Measurements from ENCODE around the gene ROBO4. TPM values are rescaled to one million over a fixed set of nuclear protein-coding genes. Genes with fewer than 3 reads are reported as not detected.

Gene ROBO4
- total RNA-seq, 1 donor from 2014 or later: 28.8 TPM

DNA sequence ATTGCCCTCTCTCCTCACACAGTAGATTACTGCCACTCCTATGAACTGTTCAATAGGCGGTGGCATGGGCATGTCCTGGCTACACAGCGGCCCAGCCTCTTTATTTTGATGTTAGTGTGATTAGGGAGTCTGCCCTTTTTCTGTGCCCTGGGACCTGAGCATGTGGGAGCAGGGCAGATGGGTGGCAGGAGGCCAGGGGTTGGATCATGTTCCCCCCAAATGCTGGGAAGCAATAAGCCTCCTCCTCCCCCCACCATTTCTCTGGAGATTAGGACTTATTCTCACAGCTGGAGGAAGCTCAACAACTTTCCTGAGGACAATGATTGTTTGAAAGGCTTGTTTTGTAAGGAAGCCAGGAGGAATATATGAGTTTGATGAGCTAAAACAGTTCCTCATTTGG lies 22.2 kb upstream of the ROBO4 start:
- Mint-ChIP-seq H3K4me1 (ENCODE audit: unreplicated experiment) (peaks cover 10% of the 10 kb centered on the region), H3K4me3 (ENCODE audit: unreplicated experiment) (no peak overlapping the region), H3K9me3 (ENCODE audit: unreplicated experiment) (no peaks in the 10 kb centered on the region), H3K27ac (ENCODE audit: unreplicated experiment) (no peak overlapping the region), H3K27me3 (ENCODE audit: unreplicated experiment) (peaks cover 15% of the 10 kb centered on the region), H3K36me3 (ENCODE audit: low read depth, unreplicated experiment) (no peaks in the 10 kb centered on the region)
- TF ChIP-seq, protein P1, sequence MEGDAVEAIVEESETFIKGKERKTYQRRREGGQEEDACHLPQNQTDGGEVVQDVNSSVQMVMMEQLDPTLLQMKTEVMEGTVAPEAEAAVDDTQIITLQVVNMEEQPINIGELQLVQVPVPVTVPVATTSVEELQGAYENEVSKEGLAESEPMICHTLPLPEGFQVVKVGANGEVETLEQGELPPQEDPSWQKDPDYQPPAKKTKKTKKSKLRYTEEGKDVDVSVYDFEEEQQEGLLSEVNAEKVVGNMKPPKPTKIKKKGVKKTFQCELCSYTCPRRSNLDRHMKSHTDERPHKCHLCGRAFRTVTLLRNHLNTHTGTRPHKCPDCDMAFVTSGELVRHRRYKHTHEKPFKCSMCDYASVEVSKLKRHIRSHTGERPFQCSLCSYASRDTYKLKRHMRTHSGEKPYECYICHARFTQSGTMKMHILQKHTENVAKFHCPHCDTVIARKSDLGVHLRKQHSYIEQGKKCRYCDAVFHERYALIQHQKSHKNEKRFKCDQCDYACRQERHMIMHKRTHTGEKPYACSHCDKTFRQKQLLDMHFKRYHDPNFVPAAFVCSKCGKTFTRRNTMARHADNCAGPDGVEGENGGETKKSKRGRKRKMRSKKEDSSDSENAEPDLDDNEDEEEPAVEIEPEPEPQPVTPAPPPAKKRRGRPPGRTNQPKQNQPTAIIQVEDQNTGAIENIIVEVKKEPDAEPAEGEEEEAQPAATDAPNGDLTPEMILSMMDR (IDR thresholded peaks at IDR 0.05; ENCODE audit: unreplicated experiment): no peak
- DNase-seq (ENCODE audit: low spot score): no peak

DNA sequence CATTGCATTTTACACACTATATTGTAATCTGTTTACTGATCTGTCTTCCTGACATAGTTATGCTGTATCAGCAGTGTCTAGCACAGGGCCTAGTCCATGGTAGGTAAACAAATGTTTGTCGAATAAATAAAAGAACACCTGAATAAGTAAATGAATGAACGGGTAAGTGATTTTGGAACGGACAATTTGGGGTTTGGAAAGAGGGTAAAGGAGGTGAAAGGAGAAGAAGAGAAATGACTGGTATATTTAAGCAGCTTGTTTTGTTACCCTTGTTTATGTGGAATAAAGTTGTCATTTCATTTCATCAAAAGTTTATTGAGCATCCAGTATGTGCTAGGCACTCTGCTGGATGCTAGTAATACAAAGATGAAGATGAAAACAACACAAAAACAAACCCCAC lies 21.3 kb upstream of the ROBO4 start, which contains the start of gene HEPN1:
TSS of gene HEPN1 (plus strand) at position 301 of the 400 bp plus-strand sequence.
- peaks cover 10% of the 10 kb centered on the region for H3K4me1 Mint-ChIP-seq (ENCODE audit: unreplicated experiment)
- peaks cover 15% of the 10 kb centered on the region for H3K27me3 Mint-ChIP-seq (ENCODE audit: unreplicated experiment)
- no peak within 1 kb of the TSS for H3K27ac Mint-ChIP-seq (ENCODE audit: unreplicated experiment)
- H3K36me3 Mint-ChIP-seq (ENCODE audit: low read depth, unreplicated experiment): no peaks in the 10 kb centered on the region
- no peak within 1 kb of the TSS for H3K4me3 Mint-ChIP-seq (ENCODE audit: unreplicated experiment)
- DNase-seq (ENCODE audit: low spot score): no peak
- TF ChIP-seq, protein P1 (IDR thresholded peaks at IDR 0.05; ENCODE audit: unreplicated experiment): no peak
- no peaks in the 10 kb centered on the region for H3K9me3 Mint-ChIP-seq (ENCODE audit: unreplicated experiment)

DNA sequence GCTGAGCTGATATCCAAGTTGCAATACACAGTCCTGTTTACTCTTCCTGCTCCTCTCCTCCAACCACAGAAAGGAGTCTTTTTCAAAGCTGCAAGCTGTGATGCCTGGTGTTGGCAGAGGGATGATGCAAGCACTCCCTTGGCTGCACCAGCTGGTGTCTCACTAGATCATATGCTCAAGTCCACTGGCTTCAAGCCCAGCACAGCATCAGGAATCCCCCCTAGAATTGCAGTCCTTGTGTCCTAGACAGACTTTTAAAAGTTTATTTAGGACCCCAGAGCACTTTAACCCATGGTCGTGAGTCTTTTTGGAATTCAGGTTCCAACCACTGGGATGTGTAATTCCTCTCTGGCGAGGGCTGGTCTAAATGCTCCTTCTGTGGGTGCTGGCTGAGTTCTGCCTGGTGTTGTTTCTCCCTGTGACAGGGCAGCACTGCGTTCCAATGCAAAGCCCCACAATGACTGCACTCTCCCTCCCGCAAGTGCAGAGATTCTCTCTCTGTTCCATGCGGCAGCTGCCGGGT lies 19.5 kb upstream of the ROBO4 start:
- DNase-seq (ENCODE audit: low spot score): no peak
- Mint-ChIP-seq H3K36me3 (ENCODE audit: low read depth, unreplicated experiment) (no peaks in the 10 kb centered on the region), H3K27ac (ENCODE audit: unreplicated experiment) (no peak overlapping the region), H3K9me3 (ENCODE audit: unreplicated experiment) (no peaks in the 10 kb centered on the region), H3K27me3 (ENCODE audit: unreplicated experiment) (peaks cover 14% of the 10 kb centered on the region), H3K4me3 (ENCODE audit: unreplicated experiment) (no peak overlapping the region), H3K4me1 (ENCODE audit: unreplicated experiment) (peaks cover 10% of the 10 kb centered on the region)
- TF ChIP-seq, protein P1 (IDR thresholded peaks at IDR 0.05; ENCODE audit: unreplicated experiment): no peak

DNA sequence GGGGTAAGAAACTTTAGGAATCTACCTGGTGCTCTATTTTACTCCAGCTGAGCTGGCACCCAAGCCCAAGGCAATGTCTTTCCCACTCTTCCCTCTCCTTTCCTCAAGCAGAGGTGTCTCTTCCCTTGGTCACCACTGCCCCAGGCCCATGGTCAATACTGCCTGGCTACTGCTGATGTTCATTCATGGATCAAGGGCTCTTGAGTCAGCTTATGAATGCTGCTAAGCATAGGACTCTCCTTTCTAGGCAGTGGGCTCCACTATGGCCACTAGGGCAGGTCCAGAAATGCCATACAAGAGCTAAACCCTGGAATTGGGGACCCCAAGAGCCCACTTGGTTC lies 18.7 kb upstream of the ROBO4 start:
- Mint-ChIP-seq H3K4me3 (ENCODE audit: unreplicated experiment) (no peak overlapping the region), H3K9me3 (ENCODE audit: unreplicated experiment) (no peaks in the 10 kb centered on the region), H3K4me1 (ENCODE audit: unreplicated experiment) (peaks cover 7% of the 10 kb centered on the region), H3K27ac (ENCODE audit: unreplicated experiment) (no peak overlapping the region), H3K27me3 (ENCODE audit: unreplicated experiment) (peaks cover 14% of the 10 kb centered on the region), H3K36me3 (ENCODE audit: low read depth, unreplicated experiment) (no peaks in the 10 kb centered on the region)
- no peak for DNase-seq (ENCODE audit: low spot score)
- TF ChIP-seq, protein P1 (IDR thresholded peaks at IDR 0.05; ENCODE audit: unreplicated experiment): no peak

DNA sequence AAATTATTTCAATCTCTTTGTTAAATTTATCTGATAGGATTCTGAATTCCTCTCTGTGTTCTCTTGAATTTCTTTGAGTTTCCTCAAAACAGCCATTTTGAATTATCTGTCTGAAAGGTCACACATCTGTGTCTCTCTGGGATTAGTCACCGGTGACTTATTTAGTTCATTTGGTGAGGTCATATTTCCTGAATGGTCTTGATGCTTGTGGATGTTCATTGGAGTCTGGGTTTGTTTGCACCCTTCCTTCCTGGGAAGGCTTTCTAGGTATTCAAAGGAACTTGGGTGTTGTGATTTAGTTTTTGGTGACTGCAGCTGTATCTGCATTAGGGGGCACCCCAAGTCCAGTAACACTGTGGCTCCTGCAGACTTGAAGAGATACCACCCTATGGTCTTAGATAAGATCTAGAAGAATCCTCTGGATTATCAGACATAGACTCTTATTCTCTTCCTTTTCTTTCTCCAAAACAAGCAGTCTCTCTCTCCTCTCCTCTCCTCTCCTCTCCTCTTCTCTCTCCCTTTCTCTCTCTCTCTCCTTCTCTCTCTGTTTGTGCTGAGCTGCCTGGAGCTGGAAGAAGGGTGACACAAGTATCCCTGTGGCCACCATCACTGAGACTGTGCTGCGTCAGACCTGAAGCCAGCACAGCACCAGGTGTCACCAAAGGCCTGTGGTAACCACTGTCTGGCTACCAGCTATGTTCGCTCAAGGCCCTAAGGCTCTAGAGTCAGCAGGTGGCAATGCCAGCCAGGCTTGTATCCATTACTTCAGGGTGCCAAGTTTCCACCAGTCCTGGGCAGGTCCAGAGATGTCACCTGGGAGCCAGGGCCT lies 18.1 kb upstream of the ROBO4 start:
- TF ChIP-seq, protein P1 (IDR thresholded peaks at IDR 0.05; ENCODE audit: unreplicated experiment): no peak
- Mint-ChIP-seq H3K36me3 (ENCODE audit: low read depth, unreplicated experiment) (no peaks in the 10 kb centered on the region), H3K27me3 (ENCODE audit: unreplicated experiment) (peaks cover 13% of the 10 kb centered on the region), H3K4me1 (ENCODE audit: unreplicated experiment) (peaks cover 7% of the 10 kb centered on the region), H3K9me3 (ENCODE audit: unreplicated experiment) (no peaks in the 10 kb centered on the region), H3K27ac (ENCODE audit: unreplicated experiment) (no peak overlapping the region), H3K4me3 (ENCODE audit: unreplicated experiment) (no peak overlapping the region)
- no peak for DNase-seq (ENCODE audit: low spot score)

Data from endothelial cell (in vitro differentiated cells).